Measurements from ENCODE around the gene C9orf50.

DNA sequence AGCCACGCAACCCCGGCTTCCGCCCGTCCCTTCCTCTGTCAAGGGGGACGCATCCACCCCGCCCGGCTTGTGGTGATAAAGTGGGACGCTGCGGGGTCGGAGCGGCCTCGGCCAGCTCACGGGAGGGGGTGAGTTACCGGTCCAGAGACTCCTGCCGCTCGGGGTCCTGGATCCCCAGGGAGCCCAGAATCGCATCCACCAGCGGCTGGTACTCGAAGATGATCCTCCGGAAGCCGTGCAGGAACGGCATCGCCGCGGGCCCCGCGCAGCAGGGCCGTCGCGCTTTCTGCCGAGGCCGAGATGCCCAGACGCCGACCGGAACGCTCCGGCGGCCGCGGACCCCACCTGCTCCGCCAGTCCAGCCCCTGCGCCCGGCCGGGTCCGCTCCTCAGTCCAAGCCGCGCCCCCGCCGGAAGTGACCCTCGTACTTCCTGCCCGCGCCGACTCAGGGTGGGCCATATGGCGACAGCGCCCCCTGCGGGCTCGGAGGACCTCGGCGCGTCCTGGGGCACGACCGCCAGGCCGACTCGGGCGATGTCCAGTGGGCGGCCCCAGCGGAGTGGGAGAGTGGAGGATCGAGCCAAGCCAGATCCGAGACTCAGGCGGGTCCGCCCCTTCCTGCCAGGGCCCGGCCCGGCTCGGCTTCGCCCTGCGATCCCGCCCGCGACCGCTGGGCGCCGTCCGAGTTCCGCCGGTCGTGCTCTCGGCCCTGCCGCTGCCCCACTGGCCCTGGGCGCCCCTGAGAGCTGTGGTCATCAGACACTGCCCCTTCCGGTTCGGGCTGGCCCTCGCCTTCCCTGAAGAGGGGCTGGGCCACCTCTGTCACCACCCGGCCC is 21.1 kb upstream of the C9orf50 start, which contains the start of gene ASB6:
- TF ChIP-seq, protein P1, sequence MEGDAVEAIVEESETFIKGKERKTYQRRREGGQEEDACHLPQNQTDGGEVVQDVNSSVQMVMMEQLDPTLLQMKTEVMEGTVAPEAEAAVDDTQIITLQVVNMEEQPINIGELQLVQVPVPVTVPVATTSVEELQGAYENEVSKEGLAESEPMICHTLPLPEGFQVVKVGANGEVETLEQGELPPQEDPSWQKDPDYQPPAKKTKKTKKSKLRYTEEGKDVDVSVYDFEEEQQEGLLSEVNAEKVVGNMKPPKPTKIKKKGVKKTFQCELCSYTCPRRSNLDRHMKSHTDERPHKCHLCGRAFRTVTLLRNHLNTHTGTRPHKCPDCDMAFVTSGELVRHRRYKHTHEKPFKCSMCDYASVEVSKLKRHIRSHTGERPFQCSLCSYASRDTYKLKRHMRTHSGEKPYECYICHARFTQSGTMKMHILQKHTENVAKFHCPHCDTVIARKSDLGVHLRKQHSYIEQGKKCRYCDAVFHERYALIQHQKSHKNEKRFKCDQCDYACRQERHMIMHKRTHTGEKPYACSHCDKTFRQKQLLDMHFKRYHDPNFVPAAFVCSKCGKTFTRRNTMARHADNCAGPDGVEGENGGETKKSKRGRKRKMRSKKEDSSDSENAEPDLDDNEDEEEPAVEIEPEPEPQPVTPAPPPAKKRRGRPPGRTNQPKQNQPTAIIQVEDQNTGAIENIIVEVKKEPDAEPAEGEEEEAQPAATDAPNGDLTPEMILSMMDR (IDR thresholded peaks at IDR 0.05), result peak; percentile 97 to 100 (median 100)
- TF ChIP-seq POLR2A (IDR thresholded peaks at IDR 0.05), result peak in 1 of 2 donors; percentile 77

Measured in heart left ventricle (tissue), 13 donors.